Endodermal cell (in vitro differentiated cells): ENCODE results near the gene E2F2. TPM values are rescaled to one million over a fixed set of nuclear protein-coding genes. Genes with fewer than 3 reads are reported as not detected.

Source experiments
- DNase-seq: peaks from one replicate; pipeline ENCODE4 v3.0.0-alpha.2; 2017
- H3K27ac ChIP-seq: 2 replicates; pipeline ENCODE4 v1.5.1; 2013; ENCODE audit warnings: mild to moderate bottlenecking, low read depth, low read length, moderate library complexity
- H3K27me3 ChIP-seq: 2 replicates; pipeline ENCODE4 v1.6.1; 2013; ENCODE audit warnings: mild to moderate bottlenecking, low read length, moderate library complexity; ENCODE audit not compliant: insufficient read depth, control insufficient read depth, poor library complexity, severe bottlenecking
- H3K36me3 ChIP-seq: 2 replicates; pipeline ENCODE4 v1.7.0; 2013; ENCODE audit warnings: mild to moderate bottlenecking, low read length, moderate library complexity; ENCODE audit not compliant: control insufficient read depth, insufficient read depth
- H3K4me1 ChIP-seq: one replicate; pipeline ENCODE4 v1.7.0; 2013; ENCODE audit warnings: low read length; ENCODE audit not compliant: control insufficient read depth, insufficient read depth
- H3K4me3 ChIP-seq: 2 replicates; pipeline ENCODE4 v1.5.1; 2013; ENCODE audit warnings: mild to moderate bottlenecking, low read length, moderate library complexity
- H3K9ac ChIP-seq: 2 replicates; pipeline ENCODE4 v1.6.1; 2013; ENCODE audit warnings: mild to moderate bottlenecking, low read length, moderate library complexity; ENCODE audit not compliant: poor library complexity, severe bottlenecking; ENCODE audit errors: extremely low read depth
- H3K9me3 ChIP-seq: 2 replicates; pipeline ENCODE4 v1.6.1; 2013; ENCODE audit warnings: mild to moderate bottlenecking, low read length, moderate library complexity; ENCODE audit not compliant: control insufficient read depth
- H3K27ac Mint-ChIP-seq: 2 replicates; pipeline ENCODE4 v1.8.0; 2020; ENCODE audit warnings: mixed read lengths
- H3K27me3 Mint-ChIP-seq: 2 replicates; pipeline ENCODE4 v1.8.0; 2021; ENCODE audit warnings: mild to moderate bottlenecking, mixed read lengths; ENCODE audit not compliant: insufficient read depth
- H3K36me3 Mint-ChIP-seq: 2 replicates; pipeline ENCODE4 v1.8.0; 2020; ENCODE audit warnings: low read depth, mixed read lengths
- H3K4me1 Mint-ChIP-seq: 2 replicates; pipeline ENCODE4 v1.8.0; 2020; ENCODE audit warnings: mixed read lengths
- H3K4me3 Mint-ChIP-seq: 2 replicates; pipeline ENCODE4 v1.8.0; 2020; ENCODE audit warnings: mild to moderate bottlenecking, moderate library complexity, mixed read lengths
- H3K9me3 Mint-ChIP-seq: 2 replicates; pipeline ENCODE4 v1.8.0; 2020; ENCODE audit warnings: mild to moderate bottlenecking, mixed read lengths
- CTCF ChIP-seq: fragments of 200-600 bp; sonication (generic); conservative IDR thresholded peaks from 2 replicates; pipeline ENCODE4 v1.5.0; 2021; ENCODE audit warnings: antibody characterized with exemption, mild to moderate bottlenecking
- WGBS, 2 experiments: methylation state at CpG; one replicate each; pipeline versions ENCODE4 v1.1.5 to v1.1.7; 2013; ENCODE audit warnings: missing lambda C conversion rate in 2 of 2, mixed read lengths in 1 of 2; ENCODE audit not compliant: insufficient coverage in 1 of 2, insufficient read length in 1 of 2; 5-methylcytosine and 5-hydroxymethylcytosine counted together
- total RNA-seq, 2 donors: library from RNA; stranded (reverse); fragmentation: NEBNext Ultra II Directional in 1 of 2; extraction: Animal tissue kit (Norgen Biotek cat#: 25700) in 1 of 2; gene quantifications; 2 replicates in 1 of 2; 3 replicates in 1 of 2; pipeline ENCODE4 v1.2.1, GENCODE V29; 2021

Gene E2F2
- total RNA-seq, 2 donors from 2014 or later = 7.3 to 9.8 TPM

GRCh38 chr1:23531562-23532094 lies 595 bp upstream of the E2F2 start:
- DNase-seq = no peak
- peak overlapping the region; percentile 65 for H3K4me3 ChIP-seq
- Mint-ChIP-seq H3K4me1 (peaks cover 5% of the 10 kb centered on the region), H3K27me3 (peaks cover 47% of the 10 kb centered on the region), H3K36me3 (no peaks in the 10 kb centered on the region), H3K9me3 (no peaks in the 10 kb centered on the region), H3K27ac (peak overlapping the region; percentile 35), H3K4me3 (peak overlapping the region; percentile 63)
- no peaks in the 10 kb centered on the region for H3K9me3 ChIP-seq
- H3K9ac ChIP-seq = peak overlapping the region; percentile 9
- peak overlapping the region; percentile 7 for H3K27ac ChIP-seq
- H3K36me3 ChIP-seq = no peaks in the 10 kb centered on the region
- peaks cover 15% of the 10 kb centered on the region for H3K27me3 ChIP-seq
- peaks cover 6% of the 10 kb centered on the region for H3K4me1 ChIP-seq
- TF ChIP-seq CTCF = no peak
- WGBS, 2 experiments = 35 to 47% methylated on average over 3 to 5 of the region's 5 CpGs

GRCh38 chr1:23530087-23530746 lies 816 bp downstream of the E2F2 start:
- peaks cover 15% of the 10 kb centered on the region for H3K27me3 ChIP-seq
- no peak overlapping the region for H3K27ac ChIP-seq
- H3K9me3 Mint-ChIP-seq = no peaks in the 10 kb centered on the region
- 23 to 64% methylated on average over 2 to 22 of the region's 22 CpGs for WGBS, 2 experiments
- no peaks in the 10 kb centered on the region for H3K9me3 ChIP-seq
- H3K4me1 ChIP-seq = peaks cover 6% of the 10 kb centered on the region
- peak overlapping the region; percentile 66 for H3K9ac ChIP-seq
- DNase-seq = no peak
- no peaks in the 10 kb centered on the region for H3K36me3 ChIP-seq
- peaks cover 46% of the 10 kb centered on the region for H3K27me3 Mint-ChIP-seq
- H3K36me3 Mint-ChIP-seq = no peaks in the 10 kb centered on the region
- H3K4me3 ChIP-seq = peak overlapping the region; percentile 79
- peak overlapping the region; percentile 63 for H3K4me3 Mint-ChIP-seq
- no peak for TF ChIP-seq CTCF
- no peak overlapping the region for H3K27ac Mint-ChIP-seq
- H3K4me1 Mint-ChIP-seq = peaks cover 5% of the 10 kb centered on the region

- Histone ChIP-seq H3K9ac (no peak overlapping the region), H3K4me3 (peak overlapping the region; percentile 79), H3K27me3 (peaks cover 15% of the 10 kb centered on the region), H3K27ac (no peak overlapping the region), H3K9me3 (no peaks in the 10 kb centered on the region), H3K4me1 (peaks cover 6% of the 10 kb centered on the region), H3K36me3 (no peaks in the 10 kb centered on the region)
- 81 to 86% methylated on average over 6 to 8 of the region's 8 CpGs for WGBS, 2 experiments
- H3K4me1 Mint-ChIP-seq = peaks cover 5% of the 10 kb centered on the region
- no peak for TF ChIP-seq CTCF
- no peaks in the 10 kb centered on the region for H3K36me3 Mint-ChIP-seq
- H3K4me3 Mint-ChIP-seq = peak overlapping the region; percentile 63
- no peak for DNase-seq
- peaks cover 46% of the 10 kb centered on the region for H3K27me3 Mint-ChIP-seq
- H3K9me3 Mint-ChIP-seq = no peaks in the 10 kb centered on the region
- no peak overlapping the region for H3K27ac Mint-ChIP-seq
Observed at GRCh38 chr1:23529146-23530086, 1.6 kb downstream of the E2F2 start.
